Thymus (tissue), 11 donors: ENCODE measurements around the gene GALNT8. TPM values are rescaled to one million over a fixed set of nuclear protein-coding genes. Genes with fewer than 3 reads are reported as not detected.

Experiments used
- DNase-seq, 9 donors: peaks; one replicate each; pipeline ENCODE4 v3.0.0-alpha.2; 2013; ENCODE audit warnings: low spot score in 9 of 9, low read depth in 6 of 9, missing footprints in 1 of 9
- H3K27ac ChIP-seq, 2 donors: one replicate each; pipeline ENCODE4 v1.5.1; 2013; ENCODE audit warnings: control low read depth in 1 of 2, low read depth in 1 of 2, low read length in 1 of 2, mild to moderate bottlenecking in 1 of 2, moderate library complexity in 1 of 2
- H3K27me3 ChIP-seq, 2 donors: one replicate each; pipeline ENCODE4 v1.5.1; 2013; ENCODE audit warnings: low read length in 1 of 2; ENCODE audit not compliant: control insufficient read depth in 2 of 2, insufficient read depth in 1 of 2
- H3K36me3 ChIP-seq, 2 donors: one replicate each; pipeline ENCODE4 v1.5.1; 2013; ENCODE audit warnings: low read length in 1 of 2, mild to moderate bottlenecking in 1 of 2, moderate library complexity in 1 of 2; ENCODE audit not compliant: control insufficient read depth in 2 of 2, insufficient read depth in 2 of 2
- H3K4me1 ChIP-seq, 2 donors: one replicate each; pipeline ENCODE4 v1.5.1; 2013; ENCODE audit warnings: low read length in 2 of 2; ENCODE audit not compliant: control insufficient read depth in 2 of 2, insufficient read depth in 2 of 2
- H3K4me3 ChIP-seq, 2 donors: one replicate each; pipeline ENCODE4 v1.5.1; 2013; ENCODE audit warnings: low read length in 2 of 2, control low read depth in 1 of 2, mild to moderate bottlenecking in 1 of 2
- H3K9me3 ChIP-seq, 2 donors: one replicate each; pipeline ENCODE4 v1.5.1; 2013; ENCODE audit warnings: low read length in 1 of 2, mild to moderate bottlenecking in 1 of 2; ENCODE audit not compliant: control insufficient read depth in 2 of 2, insufficient read depth in 1 of 2
- WGBS: extraction: QIAGEN DNeasy Blood & Tissue Kit; methylation state at CpG from one replicate; pipeline ENCODE4 v1.1.7; 2013; 5-methylcytosine and 5-hydroxymethylcytosine counted together
- polyA plus RNA-seq: library from polyadenylated mRNA; stranded (reverse); fragments of 200-250 nt; gene quantifications from one replicate; pipeline ENCODE4 v1.2.3, GENCODE V29; 2013
- total RNA-seq: library from RNA; stranded (reverse); fragments of 120-200 nt; gene quantifications from one replicate; pipeline ENCODE4 v1.2.4, GENCODE V29; 2013
- donor health status: healthy.

The GALNT8 gene
- total and polyA plus RNA-seq, 2 donors: 0.30 to 0.61 TPM

- Histone ChIP-seq H3K27me3 (peaks cover 4 to 17% of the 10 kb centered on the region in 2 donors), H3K9me3 (no peaks in the 10 kb centered on the region), H3K36me3 (no peaks in the 10 kb centered on the region), H3K27ac (no peak overlapping the region), H3K4me3 (no peak overlapping the region), H3K4me1 (peaks cover 3 to 9% of the 10 kb centered on the region in 2 donors)
- 88% methylated on average over 2 of the region's 2 CpGs for WGBS
- no peak for DNase-seq
Observed at GRCh38 chr12:4802841-4803240, 82.6 kb downstream of the GALNT8 start.

- no peak for DNase-seq
- 93% methylated on average over 8 of the region's 8 CpGs for WGBS
- Histone ChIP-seq H3K27ac (no peak overlapping the region), H3K4me3 (no peak overlapping the region), H3K4me1 (peaks cover 11 to 19% of the 10 kb centered on the region in 2 donors), H3K36me3 (no peaks in the 10 kb centered on the region), H3K9me3 (no peaks in the 10 kb centered on the region), H3K27me3 (peaks cover 28 to 44% of the 10 kb centered on the region in 2 donors)
Observed at GRCh38 chr12:4806439-4807115, 86.4 kb downstream of the GALNT8 start.

- no peaks in the 10 kb centered on the region for H3K36me3 ChIP-seq
- H3K27ac ChIP-seq: no peak overlapping the region
- H3K4me1 ChIP-seq: peaks cover 11 to 19% of the 10 kb centered on the region in 2 donors
- no peak overlapping the region for H3K4me3 ChIP-seq
- no peak for DNase-seq
- no peaks in the 10 kb centered on the region for H3K9me3 ChIP-seq
- H3K27me3 ChIP-seq: peaks cover 28 to 44% of the 10 kb centered on the region in 2 donors
- WGBS: 37% methylated on average over 6 of the region's 6 CpGs
Observed at GRCh38 chr12:4807116-4807783, 87.0 kb downstream of the GALNT8 start.

GRCh38 chr12:4807813-4808212 lies 87.6 kb downstream of the GALNT8 start:
- H3K4me1 ChIP-seq: peaks cover 11 to 19% of the 10 kb centered on the region in 2 donors
- 10% methylated on average over 2 of the region's 2 CpGs for WGBS
- H3K9me3 ChIP-seq: no peaks in the 10 kb centered on the region
- H3K27ac ChIP-seq: no peak overlapping the region
- H3K27me3 ChIP-seq: peaks cover 28 to 44% of the 10 kb centered on the region in 2 donors
- no peaks in the 10 kb centered on the region for H3K36me3 ChIP-seq
- DNase-seq: no peak
- no peak overlapping the region for H3K4me3 ChIP-seq

- H3K4me3 ChIP-seq: peak overlapping the region in 1 of 2 donors; percentile 47
- DNase-seq: no peak
- H3K4me1 ChIP-seq: peaks cover 11 to 19% of the 10 kb centered on the region in 2 donors
- H3K36me3 ChIP-seq: no peaks in the 10 kb centered on the region
- WGBS: 7% methylated on average over 35 of the region's 35 CpGs
- H3K27me3 ChIP-seq: peaks cover 28 to 44% of the 10 kb centered on the region in 2 donors
- H3K27ac ChIP-seq: no peak overlapping the region
- H3K9me3 ChIP-seq: no peaks in the 10 kb centered on the region
Observed at GRCh38 chr12:4809013-4809448, 88.8 kb downstream of the GALNT8 start.

GRCh38 chr12:4809449-4810218 lies 89.4 kb downstream of the GALNT8 start:
- peak overlapping the region; percentile 26 to 47 for H3K4me3 ChIP-seq
- H3K36me3 ChIP-seq: no peaks in the 10 kb centered on the region
- H3K9me3 ChIP-seq: no peaks in the 10 kb centered on the region
- 1% methylated on average over 80 of the region's 80 CpGs for WGBS
- H3K27me3 ChIP-seq: peaks cover 28 to 44% of the 10 kb centered on the region in 2 donors
- no peak for DNase-seq
- H3K27ac ChIP-seq: no peak overlapping the region
- H3K4me1 ChIP-seq: peaks cover 11 to 19% of the 10 kb centered on the region in 2 donors

GRCh38 chr12:4810219-4810671 lies 90.0 kb downstream of the GALNT8 start:
- peaks cover 11 to 19% of the 10 kb centered on the region in 2 donors for H3K4me1 ChIP-seq
- DNase-seq: no peak
- no peaks in the 10 kb centered on the region for H3K36me3 ChIP-seq
- no peaks in the 10 kb centered on the region for H3K9me3 ChIP-seq
- 39% methylated on average over 34 of the region's 34 CpGs for WGBS
- H3K4me3 ChIP-seq: peak overlapping the region in 1 of 2 donors; percentile 47
- H3K27me3 ChIP-seq: peaks cover 28 to 44% of the 10 kb centered on the region in 2 donors
- H3K27ac ChIP-seq: no peak overlapping the region

GRCh38 chr12:4812624-4813327 lies 92.6 kb downstream of the GALNT8 start:
- no peaks in the 10 kb centered on the region for H3K36me3 ChIP-seq
- peaks cover 28 to 36% of the 10 kb centered on the region in 2 donors for H3K27me3 ChIP-seq
- 96% methylated on average over 4 of the region's 4 CpGs for WGBS
- no peaks in the 10 kb centered on the region for H3K9me3 ChIP-seq
- no peak overlapping the region for H3K27ac ChIP-seq
- peaks cover 10 to 21% of the 10 kb centered on the region in 2 donors for H3K4me1 ChIP-seq
- no peak overlapping the region for H3K4me3 ChIP-seq
- no peak for DNase-seq
